ENCODE results near the gene CSH1. TPM values are rescaled to one million over a fixed set of nuclear protein-coding genes. Genes with fewer than 3 reads are reported as not detected.
A peak's percentile ranks its signal among the peaks of the same experiment; 100 is the strongest.

CSH1 gene
- total RNA-seq, 1 donor from 2014 or later: not detected

- no peaks in the 10 kb centered on the region for H3K36me3 Mint-ChIP-seq (ENCODE audit: low read depth, unreplicated experiment)
- peaks cover 5% of the 10 kb centered on the region for H3K4me1 Mint-ChIP-seq (ENCODE audit: unreplicated experiment)
- no peak for DNase-seq (ENCODE audit: low spot score)
These were observed 35.7 kb upstream of the CSH1 start, which contains the start of gene CD79B for GRCh38 chr17:63931981-63932561. CD79B (minus strand) TSS chr17:63932331; CDS start chr17:63932261, 70 bp downstream.

GRCh38 chr17:63930951-63931575 is 34.7 kb upstream of the CSH1 start:
- no peaks in the 10 kb centered on the region for H3K9me3 Mint-ChIP-seq (ENCODE audit: unreplicated experiment)
- H3K36me3 Mint-ChIP-seq (ENCODE audit: low read depth, unreplicated experiment): no peaks in the 10 kb centered on the region
- H3K4me1 Mint-ChIP-seq (ENCODE audit: unreplicated experiment): peaks cover 5% of the 10 kb centered on the region
- peaks cover 6% of the 10 kb centered on the region for H3K27me3 Mint-ChIP-seq (ENCODE audit: unreplicated experiment)
- no peak overlapping the region for H3K4me3 Mint-ChIP-seq (ENCODE audit: unreplicated experiment)
- peak; percentile 26 for DNase-seq (ENCODE audit: low spot score)
- no peak overlapping the region for H3K27ac Mint-ChIP-seq (ENCODE audit: unreplicated experiment)
- no peak for TF ChIP-seq CTCF (IDR thresholded peaks at IDR 0.05; ENCODE audit: unreplicated experiment)

More at GRCh38 chr17:63931981-63932561, 35.7 kb upstream of the CSH1 start, which contains the start of gene CD79B:
- no peak for TF ChIP-seq CTCF (IDR thresholded peaks at IDR 0.05; ENCODE audit: unreplicated experiment)
- no peak within 1 kb of the TSS for H3K27ac Mint-ChIP-seq (ENCODE audit: unreplicated experiment)
- H3K9me3 Mint-ChIP-seq (ENCODE audit: unreplicated experiment): no peaks in the 10 kb centered on the region
- H3K27me3 Mint-ChIP-seq (ENCODE audit: unreplicated experiment): peaks cover 6% of the 10 kb centered on the region
- H3K4me3 Mint-ChIP-seq (ENCODE audit: unreplicated experiment): no peak within 1 kb of the TSS

- H3K4me3 Mint-ChIP-seq (ENCODE audit: unreplicated experiment): no peak overlapping the region
- H3K27me3 Mint-ChIP-seq (ENCODE audit: unreplicated experiment): peaks cover 6% of the 10 kb centered on the region
- H3K36me3 Mint-ChIP-seq (ENCODE audit: low read depth, unreplicated experiment): no peaks in the 10 kb centered on the region
These were observed 33.7 kb upstream of the CSH1 start for GRCh38 chr17:63929860-63930766.

GRCh38 chr17:63928966-63929695 is 32.8 kb upstream of the CSH1 start:
- peaks cover 6% of the 10 kb centered on the region for H3K27me3 Mint-ChIP-seq (ENCODE audit: unreplicated experiment)
- DNase-seq (ENCODE audit: low spot score): no peak
- no peak overlapping the region for H3K27ac Mint-ChIP-seq (ENCODE audit: unreplicated experiment)
- H3K36me3 Mint-ChIP-seq (ENCODE audit: low read depth, unreplicated experiment): no peaks in the 10 kb centered on the region
- H3K9me3 Mint-ChIP-seq (ENCODE audit: unreplicated experiment): no peaks in the 10 kb centered on the region
- TF ChIP-seq CTCF (IDR thresholded peaks at IDR 0.05; ENCODE audit: unreplicated experiment): no peak
- no peak overlapping the region for H3K4me3 Mint-ChIP-seq (ENCODE audit: unreplicated experiment)
- peaks cover 5% of the 10 kb centered on the region for H3K4me1 Mint-ChIP-seq (ENCODE audit: unreplicated experiment)

More at GRCh38 chr17:63929860-63930766, 33.7 kb upstream of the CSH1 start:
- TF ChIP-seq CTCF (IDR thresholded peaks at IDR 0.05; ENCODE audit: unreplicated experiment): no peak
- Mint-ChIP-seq H3K27ac (ENCODE audit: unreplicated experiment) (no peak overlapping the region), H3K9me3 (ENCODE audit: unreplicated experiment) (no peaks in the 10 kb centered on the region), H3K4me1 (ENCODE audit: unreplicated experiment) (peaks cover 5% of the 10 kb centered on the region)
- DNase-seq (ENCODE audit: low spot score): no peak
